ENCODE data around the gene CCBE1.

- no peak for TF ChIP-seq MAX (IDR thresholded peaks at IDR 0.05)
- no peak for TF ChIP-seq USF1 (IDR thresholded peaks at IDR 0.05)
- no peak for TF ChIP-seq REST (IDR thresholded peaks at IDR 0.05; ENCODE audit: low read depth)
- TF ChIP-seq TCF12 (IDR thresholded peaks at IDR 0.05; ENCODE audit: low read depth) = no peak
Observed at GRCh38 chr18:59610546-59611140, 86.6 kb downstream of the CCBE1 start.

All from Ishikawa (cell line).